GM18498 (cell line): Measurements from ENCODE around the gene CHORDC1.
"Not testable (repeated sequence)": the region's sequence is repeated elsewhere in the genome, so short reads cannot be mapped to it uniquely, and the experiment has no call there.

Experiments used
- ATAC-seq: cut with Tn5 transposase; IDR thresholded peaks from one replicate; pipeline ENCODE4 v1.9.1; 2021; ENCODE audit warnings: mild to moderate bottlenecking, moderate library complexity; ENCODE audit not compliant: unreplicated experiment

CHORDC1 gene

GRCh38 chr11:90218606-90219005 lies 4.2 kb downstream of the CHORDC1 start:
- no peak for ATAC-seq

GRCh38 chr11:90216611-90217010 lies 6.2 kb downstream of the CHORDC1 start:
- no peak for ATAC-seq

GRCh38 chr11:90213322-90213721 lies 9.5 kb downstream of the CHORDC1 start:
- ATAC-seq, result no peak

GRCh38 chr11:90208857-90209256 lies 14.0 kb downstream of the CHORDC1 start:
- ATAC-seq, result no peak

GRCh38 chr11:90207992-90208391 lies 14.9 kb downstream of the CHORDC1 start:
- ATAC-seq, result not testable (repeated sequence)

- ATAC-seq, result peak; percentile 75
These were observed 17.8 kb downstream of the CHORDC1 start for GRCh38 chr11:90204832-90205646.

- ATAC-seq, result no peak
These were observed 18.4 kb downstream of the CHORDC1 start for GRCh38 chr11:90204407-90204806.

GRCh38 chr11:90202342-90202741 lies 20.5 kb downstream of the CHORDC1 start:
- no peak for ATAC-seq

GRCh38 chr11:90197377-90197776 lies 25.5 kb downstream of the CHORDC1 start:
- ATAC-seq, result no peak

- ATAC-seq, result no peak
These were observed 29.8 kb downstream of the CHORDC1 start for GRCh38 chr11:90192869-90193582.

GRCh38 chr11:90189011-90189410 lies 33.8 kb downstream of the CHORDC1 start:
- no peak for ATAC-seq

GRCh38 chr11:90187839-90188238 lies 35.0 kb downstream of the CHORDC1 start:
- ATAC-seq, result no peak

GRCh38 chr11:90179923-90180322 lies 42.9 kb downstream of the CHORDC1 start:
- ATAC-seq, result no peak

GRCh38 chr11:90178751-90179150 lies 44.1 kb downstream of the CHORDC1 start:
- no peak for ATAC-seq

GRCh38 chr11:90176069-90176468 lies 46.8 kb downstream of the CHORDC1 start:
- ATAC-seq, result no peak

- ATAC-seq, result no peak
These were observed 51.5 kb downstream of the CHORDC1 start for GRCh38 chr11:90171359-90171758.

- no peak for ATAC-seq
These were observed 54.3 kb downstream of the CHORDC1 start for GRCh38 chr11:90168571-90168970.

- ATAC-seq, result not testable (repeated sequence)
These were observed 55.1 kb downstream of the CHORDC1 start for GRCh38 chr11:90167704-90168103.

- not testable (repeated sequence) for ATAC-seq
These were observed 55.8 kb downstream of the CHORDC1 start for GRCh38 chr11:90166982-90167573.
